Activated T-cell treated with anti-CD3 and anti-CD28 coated beads for 1 hour (primary cell): ENCODE measurements around the gene PDCD1.

Experiments used
- DNase-seq: peaks from one replicate; pipeline ENCODE4 v3.0.0-alpha.2; 2020; ENCODE audit warnings: low read depth

PDCD1 gene

GRCh38 chr2:241895712-241896641, 37.3 kb upstream of the PDCD1 start:
- no peak for DNase-seq

GRCh38 chr2:241895427-241895711, 36.7 kb upstream of the PDCD1 start:
- no peak for DNase-seq

- DNase-seq = no peak
Measured at GRCh38 chr2:241894681-241895426, 36.2 kb upstream of the PDCD1 start.

- DNase-seq = no peak
Measured at GRCh38 chr2:241894056-241894641, 35.5 kb upstream of the PDCD1 start.

- DNase-seq = no peak
Measured at GRCh38 chr2:241893265-241893664, 34.6 kb upstream of the PDCD1 start.

GRCh38 chr2:241892299-241893137, 33.8 kb upstream of the PDCD1 start:
- no peak for DNase-seq

- no peak for DNase-seq
Measured at GRCh38 chr2:241891988-241892298, 33.2 kb upstream of the PDCD1 start.

GRCh38 chr2:241891315-241891987, 32.8 kb upstream of the PDCD1 start:
- DNase-seq = no peak

GRCh38 chr2:241890524-241891235, 32.0 kb upstream of the PDCD1 start:
- DNase-seq = no peak

GRCh38 chr2:241888641-241889040, 29.9 kb upstream of the PDCD1 start:
- DNase-seq = no peak

- no peak for DNase-seq
Measured at GRCh38 chr2:241887806-241888522, 29.3 kb upstream of the PDCD1 start.

- no peak for DNase-seq
Measured at GRCh38 chr2:241886840-241887447, 28.2 kb upstream of the PDCD1 start.

GRCh38 chr2:241885946-241886643, 27.4 kb upstream of the PDCD1 start:
- DNase-seq = no peak

GRCh38 chr2:241885291-241885945, 26.7 kb upstream of the PDCD1 start:
- no peak for DNase-seq

GRCh38 chr2:241884951-241885290, 26.2 kb upstream of the PDCD1 start:
- no peak for DNase-seq

- no peak for DNase-seq
Measured at GRCh38 chr2:241882091-241882625, 23.5 kb upstream of the PDCD1 start.

- no peak for DNase-seq
Measured at GRCh38 chr2:241880311-241881073, 21.8 kb upstream of the PDCD1 start.

GRCh38 chr2:241879326-241879725, 20.6 kb upstream of the PDCD1 start:
- no peak for DNase-seq
